ENCODE results near the gene XYLT2.

Gene XYLT2

DNA sequence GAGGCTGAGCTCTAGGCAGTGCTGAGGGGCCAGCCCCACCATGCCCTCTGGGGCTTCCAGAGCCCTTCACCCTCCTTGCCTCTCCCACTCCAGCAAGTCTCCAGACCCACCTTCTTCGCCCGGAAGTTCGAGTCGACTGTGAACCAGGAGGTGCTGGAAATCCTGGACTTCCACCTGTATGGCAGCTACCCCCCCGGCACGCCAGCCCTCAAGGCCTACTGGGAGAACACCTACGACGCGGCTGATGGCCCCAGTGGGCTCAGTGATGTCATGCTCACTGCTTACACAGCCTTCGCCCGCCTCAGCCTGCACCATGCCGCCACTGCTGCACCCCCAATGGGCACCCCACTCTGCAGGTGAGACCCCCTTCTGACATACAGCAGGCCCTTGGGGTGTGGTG is 10.5 kb downstream of the XYLT2 start:
- Histone ChIP-seq H3K4me1 (ENCODE audit: insufficient read depth, low read length) (no peaks in the 10 kb centered on the region), H3K27me3 (ENCODE audit: insufficient read depth, low read length) (no peaks in the 10 kb centered on the region), H3K36me3 (ENCODE audit: insufficient read depth, low read length) (peaks cover 68% of the 10 kb centered on the region), H2AFZ (ENCODE audit: low read depth, low read length) (no peak overlapping the region), H3K4me3 (ENCODE audit: low read length) (no peak overlapping the region), H3K9me3 (ENCODE audit: low read length) (no peaks in the 10 kb centered on the region)

DNA sequence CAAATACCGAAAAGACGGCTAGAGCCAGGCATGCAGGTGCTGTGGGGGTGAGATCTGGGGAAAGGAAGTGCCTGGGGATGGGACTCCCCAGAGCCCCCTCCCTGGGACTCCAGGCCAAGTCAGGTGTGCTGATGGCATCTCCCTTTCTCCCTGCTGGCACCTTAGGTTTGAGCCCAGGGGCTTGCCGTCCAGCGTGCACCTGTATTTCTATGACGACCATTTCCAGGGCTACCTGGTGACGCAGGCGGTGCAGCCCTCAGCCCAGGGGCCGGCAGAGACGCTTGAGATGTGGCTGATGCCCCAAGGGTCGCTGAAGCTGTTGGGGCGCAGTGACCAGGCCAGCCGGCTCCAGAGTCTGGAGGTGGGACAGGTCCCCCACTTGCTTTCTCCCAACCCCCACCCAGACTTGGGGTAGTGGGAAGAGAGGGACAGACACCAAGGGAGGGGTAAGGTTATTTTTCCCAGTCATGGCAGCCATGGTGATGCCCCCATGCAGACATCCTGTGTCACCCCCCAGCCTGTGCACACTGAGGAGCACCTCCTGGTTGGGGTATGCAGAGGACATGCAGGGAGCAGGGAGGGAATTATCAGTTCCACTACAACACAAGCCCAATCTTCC is 11.1 kb downstream of the XYLT2 start:
- Histone ChIP-seq H3K27me3 (ENCODE audit: insufficient read depth, low read length) (no peaks in the 10 kb centered on the region), H3K4me3 (ENCODE audit: low read length) (no peak overlapping the region), H3K36me3 (ENCODE audit: insufficient read depth, low read length) (peaks cover 68% of the 10 kb centered on the region), H3K9me3 (ENCODE audit: low read length) (no peaks in the 10 kb centered on the region), H3K4me1 (ENCODE audit: insufficient read depth, low read length) (peaks cover 4% of the 10 kb centered on the region), H2AFZ (ENCODE audit: low read depth, low read length) (no peak overlapping the region)

DNA sequence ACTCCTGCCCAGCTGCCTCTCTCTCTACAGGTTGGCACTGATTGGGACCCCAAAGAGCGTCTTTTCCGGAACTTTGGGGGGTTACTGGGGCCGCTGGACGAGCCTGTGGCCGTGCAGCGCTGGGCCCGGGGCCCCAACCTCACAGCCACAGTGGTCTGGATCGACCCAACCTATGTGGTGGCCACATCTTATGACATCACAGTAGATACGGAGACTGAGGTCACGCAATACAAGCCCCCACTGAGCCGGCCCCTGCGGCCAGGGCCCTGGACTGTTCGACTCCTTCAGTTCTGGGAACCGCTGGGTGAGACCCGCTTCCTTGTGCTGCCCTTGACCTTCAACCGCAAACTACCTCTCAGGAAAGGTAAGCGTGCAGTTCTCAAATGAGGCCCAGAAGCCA is 12.3 kb downstream of the XYLT2 start:
- Histone ChIP-seq H3K27me3 (ENCODE audit: insufficient read depth, low read length) (no peaks in the 10 kb centered on the region), H3K4me3 (ENCODE audit: low read length) (no peak overlapping the region), H3K4me1 (ENCODE audit: insufficient read depth, low read length) (peaks cover 15% of the 10 kb centered on the region), H3K36me3 (ENCODE audit: insufficient read depth, low read length) (peaks cover 65% of the 10 kb centered on the region), H3K9me3 (ENCODE audit: low read length) (no peaks in the 10 kb centered on the region), H2AFZ (ENCODE audit: low read depth, low read length) (no peak overlapping the region)

DNA sequence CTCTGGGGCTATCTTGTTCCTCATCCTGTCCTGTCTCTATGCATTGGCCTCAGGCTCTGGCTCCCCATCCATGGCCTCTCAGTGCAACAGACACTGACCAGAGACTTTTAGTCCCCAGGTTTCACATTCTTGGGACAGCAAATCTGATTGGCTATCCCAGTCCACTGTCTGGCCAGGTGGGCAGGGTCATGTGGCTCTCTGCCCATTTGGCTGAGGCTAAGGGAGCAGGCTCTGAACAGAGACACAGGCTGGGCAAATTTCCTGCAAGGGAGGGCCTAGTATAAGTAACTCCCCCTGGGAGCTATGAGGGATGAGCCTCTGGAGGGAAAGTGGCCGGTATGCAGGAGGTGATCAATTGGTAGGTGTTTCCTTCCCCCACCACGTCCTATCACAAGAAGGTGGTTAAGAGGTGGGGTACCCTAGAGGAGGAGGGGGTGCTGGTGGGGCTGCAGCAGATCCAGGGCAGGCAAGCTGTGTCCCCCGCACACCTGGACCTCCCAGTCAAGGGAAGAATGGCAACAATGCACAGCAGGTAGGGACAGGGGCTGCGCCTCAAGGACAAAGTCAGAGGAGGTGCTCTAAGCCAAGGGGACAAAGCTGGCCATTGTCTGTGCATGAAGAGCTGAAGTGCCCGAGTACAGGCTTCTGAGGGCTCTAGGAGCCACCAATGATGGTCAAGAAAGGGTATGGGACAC is 13.2 kb downstream of the XYLT2 start:
- no peaks in the 10 kb centered on the region for H3K27me3 ChIP-seq (ENCODE audit: insufficient read depth, low read length)
- no peak overlapping the region for H2AFZ ChIP-seq (ENCODE audit: low read depth, low read length)
- H3K36me3 ChIP-seq (ENCODE audit: insufficient read depth, low read length): peaks cover 57% of the 10 kb centered on the region
- peaks cover 23% of the 10 kb centered on the region for H3K4me1 ChIP-seq (ENCODE audit: insufficient read depth, low read length)
- no peaks in the 10 kb centered on the region for H3K9me3 ChIP-seq (ENCODE audit: low read length)
- no peak overlapping the region for H3K4me3 ChIP-seq (ENCODE audit: low read length)

DNA sequence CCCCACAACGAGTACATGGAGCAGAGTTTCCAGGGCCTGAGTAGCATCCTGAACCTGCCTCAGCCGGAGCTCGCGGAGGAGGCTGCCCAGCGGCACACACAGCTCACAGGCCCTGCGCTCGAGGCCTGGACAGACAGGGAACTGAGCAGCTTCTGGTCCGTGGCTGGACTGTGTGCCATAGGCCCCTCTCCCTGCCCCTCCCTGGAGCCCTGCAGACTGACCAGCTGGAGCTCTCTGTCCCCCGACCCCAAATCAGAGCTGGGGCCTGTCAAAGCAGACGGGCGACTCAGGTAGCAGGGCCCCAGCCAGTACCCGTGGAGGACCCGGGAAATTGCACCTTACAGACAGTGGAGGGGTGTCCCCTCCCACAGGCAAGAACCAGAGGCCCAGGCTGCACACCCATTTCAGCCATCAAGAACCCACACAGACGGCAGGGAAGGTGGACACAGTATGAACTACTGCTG is 14.1 kb downstream of the XYLT2 start:
- no peak overlapping the region for H2AFZ ChIP-seq (ENCODE audit: low read depth, low read length)
- peaks cover 49% of the 10 kb centered on the region for H3K36me3 ChIP-seq (ENCODE audit: insufficient read depth, low read length)
- no peak overlapping the region for H3K4me3 ChIP-seq (ENCODE audit: low read length)
- no peaks in the 10 kb centered on the region for H3K9me3 ChIP-seq (ENCODE audit: low read length)
- H3K27me3 ChIP-seq (ENCODE audit: insufficient read depth, low read length): no peaks in the 10 kb centered on the region
- peaks cover 31% of the 10 kb centered on the region for H3K4me1 ChIP-seq (ENCODE audit: insufficient read depth, low read length)

DNA sequence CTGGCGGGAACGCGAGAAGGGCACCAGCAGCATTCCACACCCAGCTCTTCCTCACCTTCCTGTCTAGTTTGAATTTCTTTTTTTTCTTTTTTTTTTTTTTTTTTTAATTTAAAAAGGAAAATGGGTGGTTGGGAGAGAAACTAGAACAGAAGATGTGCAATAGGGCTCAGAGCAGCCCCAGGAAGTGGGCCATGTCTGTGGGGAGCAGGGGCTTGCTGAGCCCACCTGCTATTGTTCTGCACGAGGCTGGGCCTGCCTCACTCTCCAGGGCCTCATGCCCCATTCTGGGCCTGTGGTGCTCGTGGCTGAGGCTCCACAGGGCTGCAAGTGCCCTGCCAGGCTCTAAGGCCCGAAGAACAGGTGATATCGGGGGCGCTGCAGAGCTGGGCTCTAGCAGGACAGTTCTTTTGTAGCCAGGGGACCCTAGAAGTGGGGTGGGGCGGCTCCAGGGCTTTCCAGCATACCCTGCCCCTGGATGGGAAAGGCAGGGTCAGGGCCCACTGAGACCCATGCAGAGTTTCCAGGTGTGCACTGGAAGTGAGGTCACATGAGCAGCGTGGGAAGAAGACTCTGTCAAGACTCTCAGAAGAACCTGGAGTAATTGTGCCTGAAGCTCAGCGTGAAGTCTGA is 14.7 kb downstream of the XYLT2 start:
- H3K4me1 ChIP-seq (ENCODE audit: insufficient read depth, low read length): peaks cover 37% of the 10 kb centered on the region
- no peak overlapping the region for H2AFZ ChIP-seq (ENCODE audit: low read depth, low read length)
- H3K27me3 ChIP-seq (ENCODE audit: insufficient read depth, low read length): no peaks in the 10 kb centered on the region
- no peak overlapping the region for H3K4me3 ChIP-seq (ENCODE audit: low read length)
- H3K9me3 ChIP-seq (ENCODE audit: low read length): no peaks in the 10 kb centered on the region
- peaks cover 43% of the 10 kb centered on the region for H3K36me3 ChIP-seq (ENCODE audit: insufficient read depth, low read length)

DNA sequence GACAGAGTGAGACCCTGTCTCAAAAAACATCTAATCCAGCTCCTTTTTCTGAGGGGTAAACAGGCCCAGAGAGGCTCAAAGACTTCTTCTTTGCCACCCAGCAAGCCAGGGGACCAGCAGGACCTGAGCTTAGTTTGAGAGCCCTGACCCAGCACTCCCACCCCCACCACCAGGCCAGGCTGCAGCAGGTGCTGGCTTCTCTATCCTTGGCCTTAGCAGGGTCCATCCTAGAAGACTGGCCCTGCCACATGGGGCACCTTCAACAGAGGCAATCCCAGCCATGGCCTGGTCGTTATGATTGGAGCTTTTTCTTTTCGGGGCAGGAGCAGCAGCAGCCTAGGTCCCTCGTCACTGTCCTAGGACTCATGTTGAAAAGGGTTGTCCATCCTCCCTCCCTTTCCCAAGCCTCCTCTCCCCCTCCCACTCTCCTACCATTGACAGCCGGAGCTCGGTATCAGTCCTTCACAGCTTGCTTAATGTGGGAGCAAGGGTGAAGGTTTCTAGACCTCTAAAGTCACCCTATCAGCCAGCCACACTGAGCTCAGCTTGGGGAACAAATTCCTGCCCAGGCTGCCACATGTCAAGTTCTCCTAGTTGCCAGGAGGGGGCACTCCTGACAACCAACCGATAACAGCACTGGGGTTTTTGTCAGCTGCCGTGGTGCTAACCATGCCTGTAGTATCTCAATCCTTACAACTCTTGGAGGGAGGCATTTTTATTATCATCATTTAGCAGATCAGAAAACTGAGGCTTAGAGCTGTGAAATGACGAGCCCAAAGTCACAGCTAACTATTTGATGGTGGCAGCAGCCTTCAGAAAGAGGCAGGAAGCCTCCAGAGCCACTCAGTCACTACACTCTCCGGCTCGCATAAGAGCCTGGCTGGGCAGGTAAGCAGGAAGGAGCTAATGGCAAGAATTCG is 15.9 kb downstream of the XYLT2 start:
- Histone ChIP-seq H3K4me1 (ENCODE audit: insufficient read depth, low read length) (peaks cover 46% of the 10 kb centered on the region), H3K27me3 (ENCODE audit: insufficient read depth, low read length) (no peaks in the 10 kb centered on the region), H3K9me3 (ENCODE audit: low read length) (no peaks in the 10 kb centered on the region), H2AFZ (ENCODE audit: low read depth, low read length) (no peak overlapping the region), H3K4me3 (ENCODE audit: low read length) (no peak overlapping the region), H3K36me3 (ENCODE audit: insufficient read depth, low read length) (peaks cover 39% of the 10 kb centered on the region)

DNA sequence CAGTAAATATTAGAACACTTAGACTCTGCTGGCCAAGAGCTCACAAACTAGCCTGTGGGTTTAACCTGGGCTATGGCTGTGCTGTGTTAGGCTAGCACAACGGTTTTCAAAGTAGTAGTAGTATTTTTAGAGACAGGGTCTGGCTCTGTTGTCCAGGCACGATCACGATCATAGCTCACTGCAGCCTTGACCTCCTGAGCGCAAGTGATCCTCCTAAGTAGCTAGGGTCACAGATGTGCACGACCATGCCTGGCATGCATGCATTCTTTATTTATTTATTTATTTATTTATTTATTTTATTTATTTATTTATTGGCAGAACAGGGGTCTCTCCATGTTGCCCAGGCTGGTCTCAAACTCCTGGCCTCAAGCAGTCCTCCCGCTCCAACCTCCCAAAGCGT is 16.7 kb downstream of the XYLT2 start:
- Histone ChIP-seq H3K4me3 (ENCODE audit: low read length) (no peak overlapping the region), H3K27me3 (ENCODE audit: insufficient read depth, low read length) (no peaks in the 10 kb centered on the region), H3K4me1 (ENCODE audit: insufficient read depth, low read length) (peaks cover 46% of the 10 kb centered on the region), H3K9me3 (ENCODE audit: low read length) (no peaks in the 10 kb centered on the region), H3K36me3 (ENCODE audit: insufficient read depth, low read length) (peaks cover 41% of the 10 kb centered on the region), H2AFZ (ENCODE audit: low read depth, low read length) (no peak overlapping the region)

DNA sequence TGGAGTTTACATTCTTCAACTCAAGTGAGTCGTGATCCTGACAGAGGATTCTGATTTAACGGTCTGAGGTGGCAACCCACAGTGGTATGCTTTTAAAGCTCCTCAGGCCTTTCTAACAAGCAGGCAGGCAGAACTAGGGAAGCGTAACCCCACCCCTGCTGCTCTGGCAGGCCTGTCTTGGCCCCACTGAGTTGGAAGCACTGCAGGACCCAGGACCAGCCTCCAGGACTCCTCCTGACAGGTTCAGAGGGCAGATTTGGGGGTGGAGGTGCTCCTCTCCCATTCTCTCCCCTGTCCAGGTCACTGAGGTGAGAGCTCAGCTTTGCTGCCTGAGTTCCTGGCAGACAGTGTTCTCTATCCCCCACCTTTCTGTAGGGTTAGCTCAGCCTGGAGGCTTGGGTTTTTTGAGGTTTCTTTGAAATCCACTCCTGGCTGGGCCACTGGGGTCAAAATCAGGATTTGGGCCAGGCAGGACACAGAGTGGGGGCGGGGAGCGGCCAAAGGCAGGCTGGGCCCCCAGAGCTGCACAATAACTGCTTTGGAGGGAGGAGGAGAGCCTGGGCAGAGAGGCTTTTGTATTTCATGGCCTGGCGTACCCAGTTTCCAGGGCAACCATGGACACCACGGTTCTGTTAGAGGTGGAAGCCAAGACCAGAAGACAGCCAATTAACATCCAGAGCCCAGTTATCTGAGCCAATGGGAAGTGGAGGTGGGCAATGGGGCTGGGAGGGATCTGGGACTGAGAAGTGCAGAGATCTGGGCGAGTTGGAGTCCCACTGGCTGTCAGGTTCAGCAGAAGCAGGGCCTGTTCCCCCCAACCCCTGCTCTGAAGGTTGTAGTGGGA is 17.5 kb downstream of the XYLT2 start:
- peaks cover 42% of the 10 kb centered on the region for H3K36me3 ChIP-seq (ENCODE audit: insufficient read depth, low read length)

DNA sequence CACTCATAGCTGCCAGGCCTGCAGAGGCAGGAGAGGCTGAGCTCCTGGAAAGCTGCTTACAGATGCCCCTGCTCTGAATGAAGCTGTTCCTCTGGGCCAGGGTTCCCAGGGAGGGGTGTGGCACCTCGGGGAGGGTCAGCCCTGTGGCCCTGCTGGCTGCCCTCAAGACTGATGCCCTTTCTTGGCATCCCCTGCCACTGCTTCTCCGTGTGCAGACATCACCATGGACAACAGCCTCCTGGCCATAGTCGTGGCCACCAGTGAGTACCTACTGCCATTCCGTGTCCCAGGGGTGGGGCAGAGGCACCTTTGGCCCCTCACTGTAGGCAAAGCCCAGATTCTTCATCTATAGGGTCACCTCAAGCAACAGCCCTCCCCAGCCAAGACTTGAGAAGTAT is 18.1 kb downstream of the XYLT2 start:
- peaks cover 42% of the 10 kb centered on the region for H3K36me3 ChIP-seq (ENCODE audit: insufficient read depth, low read length)
- H3K4me3 ChIP-seq (ENCODE audit: low read length): no peak overlapping the region
- H3K9me3 ChIP-seq (ENCODE audit: low read length): no peaks in the 10 kb centered on the region

More for the DNA sequence above, 17.5 kb downstream of the XYLT2 start:
- H3K4me1 ChIP-seq (ENCODE audit: insufficient read depth, low read length): peaks cover 46% of the 10 kb centered on the region
- no peak overlapping the region for H2AFZ ChIP-seq (ENCODE audit: low read depth, low read length)
- H3K4me3 ChIP-seq (ENCODE audit: low read length): no peak overlapping the region
- no peaks in the 10 kb centered on the region for H3K27me3 ChIP-seq (ENCODE audit: insufficient read depth, low read length)
- no peaks in the 10 kb centered on the region for H3K9me3 ChIP-seq (ENCODE audit: low read length)

DNA sequence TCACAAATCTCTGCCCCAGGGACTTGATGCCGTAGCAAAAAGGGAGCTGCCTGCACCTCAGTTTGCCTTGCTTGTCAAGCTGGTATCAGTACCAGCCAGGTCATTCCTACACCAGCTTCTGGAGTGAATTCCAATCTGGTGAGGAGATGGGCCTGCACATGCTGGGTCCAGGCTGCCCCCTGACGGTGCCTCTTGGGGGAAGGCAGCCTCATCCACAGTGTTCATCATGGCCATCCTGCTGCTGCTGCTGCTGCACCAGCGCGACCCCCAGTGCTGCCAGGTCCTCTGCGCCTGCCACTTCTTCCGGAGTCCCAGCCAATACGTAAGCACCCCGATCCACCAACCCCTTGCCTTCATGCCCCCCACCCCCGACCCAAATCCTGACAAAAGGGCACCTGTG is 18.8 kb downstream of the XYLT2 start:
- Histone ChIP-seq H3K4me3 (ENCODE audit: low read length) (no peak overlapping the region), H3K4me1 (ENCODE audit: insufficient read depth, low read length) (peaks cover 46% of the 10 kb centered on the region), H3K9me3 (ENCODE audit: low read length) (no peaks in the 10 kb centered on the region), H2AFZ (ENCODE audit: low read depth, low read length) (no peak overlapping the region), H3K36me3 (ENCODE audit: insufficient read depth, low read length) (peaks cover 43% of the 10 kb centered on the region), H3K27me3 (ENCODE audit: insufficient read depth, low read length) (no peaks in the 10 kb centered on the region)

More for the DNA sequence above, 18.1 kb downstream of the XYLT2 start:
- peaks cover 46% of the 10 kb centered on the region for H3K4me1 ChIP-seq (ENCODE audit: insufficient read depth, low read length)
- H3K27me3 ChIP-seq (ENCODE audit: insufficient read depth, low read length): no peaks in the 10 kb centered on the region
- H2AFZ ChIP-seq (ENCODE audit: low read depth, low read length): no peak overlapping the region

DNA sequence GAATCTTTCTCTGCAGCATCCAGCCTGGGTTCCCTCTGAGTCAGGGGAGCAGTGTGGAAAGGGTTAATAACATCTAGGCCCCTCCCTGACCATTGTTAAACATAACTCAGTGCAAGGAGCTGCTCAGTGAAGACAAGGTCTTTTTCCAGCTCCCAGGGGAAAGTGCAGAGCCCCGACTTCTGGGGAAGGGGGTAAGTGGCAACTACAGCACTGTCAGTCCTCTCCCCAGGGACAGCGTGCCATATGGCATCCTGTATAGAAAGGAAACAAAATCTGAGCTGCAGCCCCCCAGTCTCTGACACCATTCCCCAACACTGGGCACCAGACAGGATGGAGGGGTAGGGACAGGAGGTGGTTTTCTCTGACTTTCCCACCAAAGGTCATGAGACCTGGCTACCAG is 19.2 kb downstream of the XYLT2 start:
- Histone ChIP-seq H3K27me3 (ENCODE audit: insufficient read depth, low read length) (no peaks in the 10 kb centered on the region), H2AFZ (ENCODE audit: low read depth, low read length) (no peak overlapping the region), H3K4me3 (ENCODE audit: low read length) (no peak overlapping the region), H3K4me1 (ENCODE audit: insufficient read depth, low read length) (peaks cover 46% of the 10 kb centered on the region), H3K9me3 (ENCODE audit: low read length) (no peaks in the 10 kb centered on the region), H3K36me3 (ENCODE audit: insufficient read depth, low read length) (peaks cover 46% of the 10 kb centered on the region)

All from neuron (in vitro differentiated cells).